Measurements from ENCODE around the gene GLCCI1.

- TF ChIP-seq CTCF (conservative IDR thresholded peaks at IDR 0.05; ENCODE audit: low read depth, low read length) (no peak), EZH2 (IDR thresholded peaks at IDR 0.05; ENCODE audit: low read length, unreplicated experiment) (no peak), EZH2phosphoT487 (IDR thresholded peaks at IDR 0.05; ENCODE audit: borderline replicate concordance, low read length) (no peak)
These were observed 109.8 kb downstream of the GLCCI1 start for GRCh38 chr7:8078418-8078817.

All from PC-3 (cell line).